ENCODE measurements around the gene IL17REL. TPM values are rescaled to one million over a fixed set of nuclear protein-coding genes. Genes with fewer than 3 reads are reported as not detected.
"Not testable (repeated sequence)": the region's sequence is repeated elsewhere in the genome, so short reads cannot be mapped to it uniquely, and the experiment has no call there.

IL17REL gene
- total RNA-seq, 4 donors from 2014 or later, result not detected

- intact Hi-C loops (cut with DNase I), result loop anchor here (5.0 kb wide), 2 partner anchors 34 to 66 kb away; no protein-coding TSS in a partner anchor
- Histone ChIP-seq H3K4me1 (peaks cover 0 to 8% of the 10 kb centered on the region in 2 donors), H3K36me3 (no peaks in the 10 kb centered on the region), H3K4me3 (replicated peaks in 1 of 3) (no peak overlapping the region), H3K27ac (no peak overlapping the region), H3K27me3 (no peaks in the 10 kb centered on the region), H3K9me3 (no peaks in the 10 kb centered on the region)
- peak; percentile 66 to 67 for DNase-seq
- TF ChIP-seq POLR2A (IDR thresholded peaks at IDR 0.05) (no peak), CTCF (IDR thresholded peaks at IDR 0.05) (peak; percentile 43 to 74 (median 66))
- 44 to 75% methylated on average over 5 to 7 of the region's 23 CpGs for WGBS, 2 donors
Observed at GRCh38 chr22:49992921-49993648, 19.5 kb downstream of the IL17REL start.

DNA sequence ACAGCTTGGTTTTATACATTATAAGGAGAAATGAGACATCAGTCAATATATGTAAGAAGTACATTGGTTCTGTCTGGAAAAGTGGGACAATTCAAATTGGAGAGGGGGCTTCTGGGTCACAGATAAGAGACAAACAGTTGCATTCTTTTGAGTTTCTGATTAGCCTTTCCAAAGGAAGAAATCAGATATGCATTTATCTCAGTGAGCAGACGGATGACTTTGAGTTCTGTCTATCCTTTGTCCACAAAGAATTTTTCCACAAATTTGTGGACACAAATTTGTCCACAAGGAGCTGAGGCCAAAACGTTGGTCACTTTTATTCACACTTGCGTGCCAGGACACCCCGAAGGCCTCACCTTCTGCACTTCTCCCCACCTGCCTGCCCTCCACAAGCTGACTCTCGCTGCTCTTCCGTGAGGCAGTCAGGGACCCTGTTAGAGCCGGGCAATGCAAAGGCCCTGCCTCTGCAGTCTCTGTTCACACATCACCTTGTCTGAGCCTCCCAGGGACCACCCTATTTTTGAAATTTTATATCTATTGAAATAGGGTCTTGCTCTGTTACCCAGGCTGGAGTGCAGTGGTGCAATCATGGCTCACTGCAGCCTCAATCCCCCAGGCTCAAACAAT, 20.5 kb downstream of the IL17REL start:
- Histone ChIP-seq H3K27me3 (no peaks in the 10 kb centered on the region), H3K4me3 (replicated peaks in 1 of 3) (no peak overlapping the region), H3K9me3 (no peaks in the 10 kb centered on the region), H3K4me1 (peaks cover 0 to 8% of the 10 kb centered on the region in 2 donors), H3K27ac (no peak overlapping the region), H3K36me3 (no peaks in the 10 kb centered on the region)
- WGBS, 2 donors, result 89 to 90% methylated on average over 7 of the region's 7 CpGs
- DNase-seq, result no peak
- no peak for TF ChIP-seq CTCF (IDR thresholded peaks at IDR 0.05)
- intact Hi-C loops (cut with DNase I), result loop anchor here (5.0 kb wide), 2 partner anchors 35 to 65 kb away; no protein-coding TSS in a partner anchor

DNA sequence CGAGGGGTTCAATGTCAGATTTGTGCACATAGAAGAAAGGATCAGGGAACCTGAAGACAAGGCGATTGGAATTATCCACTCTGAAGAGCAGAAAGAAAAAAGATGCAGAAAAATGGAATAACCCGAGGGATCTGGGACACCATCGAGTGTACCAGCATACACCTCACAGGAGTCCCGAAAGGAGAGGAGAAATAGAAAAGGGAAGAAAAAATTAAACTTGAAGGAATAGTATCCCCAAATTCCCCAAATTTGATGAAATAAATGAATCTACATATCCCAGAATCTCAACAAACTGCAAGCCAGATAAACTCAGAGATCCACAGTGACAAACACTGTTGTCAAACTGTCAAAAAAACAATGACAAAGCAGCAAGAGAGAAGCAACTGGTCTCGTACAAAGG, 21.4 kb downstream of the IL17REL start:
- TF ChIP-seq CTCF (IDR thresholded peaks at IDR 0.05) (no peak), POLR2A (IDR thresholded peaks at IDR 0.05) (no peak)
- intact Hi-C loops (cut with DNase I), result loop anchor here (5.0 kb wide), 2 partner anchors 36 to 64 kb away; no protein-coding TSS in a partner anchor
- Histone ChIP-seq H3K27me3 (no peaks in the 10 kb centered on the region), H3K9me3 (no peaks in the 10 kb centered on the region), H3K27ac (no peak overlapping the region), H3K36me3 (no peaks in the 10 kb centered on the region), H3K4me3 (replicated peaks in 1 of 3) (no peak overlapping the region), H3K4me1 (peaks cover 0 to 8% of the 10 kb centered on the region in 2 donors)
- WGBS, 2 donors, result 89 to 91% methylated on average over 6 of the region's 6 CpGs
- DNase-seq, result no peak

DNA sequence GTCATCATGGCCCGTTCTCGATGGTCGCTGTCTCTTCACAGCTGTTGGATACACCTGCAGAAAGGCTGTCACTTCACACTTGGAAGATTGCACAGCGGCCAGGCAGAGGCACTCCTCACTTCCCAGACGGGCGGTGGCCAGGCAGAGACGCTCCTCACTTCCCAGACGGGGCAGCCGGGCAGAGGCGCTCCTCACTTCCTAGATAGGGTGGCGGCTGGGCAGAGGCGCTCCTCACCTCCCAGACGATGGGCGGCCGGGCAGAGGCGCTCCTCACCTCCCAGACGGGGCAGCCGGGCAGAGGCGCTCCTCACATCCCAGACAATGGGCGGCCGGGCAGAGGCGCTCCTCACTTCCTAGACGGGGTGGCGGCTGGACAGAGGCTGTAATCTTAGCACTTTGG, 22.7 kb downstream of the IL17REL start:
- not testable (repeated sequence) for H3K4me3 ChIP-seq (replicated peaks in 1 of 3); H3K36me3 ChIP-seq; H3K27me3 ChIP-seq; H3K4me1 ChIP-seq; H3K9me3 ChIP-seq; DNase-seq; H3K27ac ChIP-seq
- 88% methylated on average over 8 to 18 of the region's 24 CpGs for WGBS, 2 donors
- intact Hi-C loops (cut with DNase I), result loop anchor here (5.0 kb wide), 2 partner anchors 37 to 63 kb away; no protein-coding TSS in a partner anchor

DNA sequence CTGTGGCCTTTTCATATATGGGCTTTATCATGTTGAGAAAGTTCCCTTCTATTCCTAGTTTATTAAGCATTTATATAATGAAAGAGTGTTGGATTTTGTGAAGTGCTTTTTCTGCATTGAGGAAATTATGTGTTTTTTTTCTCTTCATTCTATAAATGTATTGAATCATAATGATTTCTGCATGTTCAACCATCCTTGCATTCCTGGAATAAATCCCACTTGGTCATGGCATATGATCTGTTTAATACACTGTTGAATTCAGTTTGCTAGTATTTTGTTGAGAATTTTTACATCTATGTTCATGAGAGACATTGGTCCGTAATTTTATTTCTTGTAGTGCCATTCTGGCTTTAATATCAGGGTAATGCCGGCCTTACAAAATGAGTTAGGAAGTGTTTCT, 26.2 kb downstream of the IL17REL start:
- 93 to 94% methylated on average over 2 of the region's 2 CpGs for WGBS, 2 donors
- DNase-seq, result no peak
- Histone ChIP-seq H3K4me3 (replicated peaks in 1 of 3) (no peak overlapping the region), H3K27ac (no peak overlapping the region), H3K27me3 (no peaks in the 10 kb centered on the region), H3K36me3 (no peaks in the 10 kb centered on the region), H3K4me1 (peaks cover 6 to 10% of the 10 kb centered on the region in 2 donors), H3K9me3 (no peaks in the 10 kb centered on the region)
- no peak for TF ChIP-seq CTCF (IDR thresholded peaks at IDR 0.05)
- TF ChIP-seq POLR2A (IDR thresholded peaks at IDR 0.05), result no peak
- intact Hi-C loops (cut with DNase I), result no loop called here
